Measurements from ENCODE around the gene CACNA1H.
"Not testable (repeated sequence)": the region's sequence is repeated elsewhere in the genome, so short reads cannot be mapped to it uniquely, and the experiment has no call there.

CACNA1H gene

DNA sequence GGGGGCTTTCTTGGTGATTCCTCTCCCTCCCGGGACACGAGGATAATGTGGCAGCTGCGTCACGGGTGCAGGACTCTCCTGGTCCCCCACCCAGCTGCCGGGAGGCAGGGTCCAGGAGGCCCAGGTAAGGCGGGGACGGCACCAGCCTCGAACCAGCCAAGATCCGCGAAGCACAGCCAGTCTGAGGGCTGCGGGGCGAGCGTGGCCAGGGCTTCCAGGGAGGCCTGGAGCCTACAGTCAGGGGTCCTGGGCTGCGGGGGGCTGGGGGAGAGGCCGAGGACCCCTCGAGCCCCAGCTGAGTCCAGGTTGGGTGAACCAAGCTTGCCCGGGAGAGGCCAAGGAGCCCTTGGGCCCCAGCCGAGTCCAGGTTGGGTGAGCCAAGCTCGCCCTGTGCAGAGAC is 112.9 kb downstream of the CACNA1H start:
- Histone ChIP-seq H3K9me2 (replicated peaks; ENCODE audit: insufficient read depth, low read length) (no peaks in the 10 kb centered on the region), H3F3A (ENCODE audit: insufficient read depth) (no peaks in the 10 kb centered on the region), H2AFZ (ENCODE audit: low read depth, low read length, severe bottlenecking) (no peak overlapping the region), H3K9me3 (ENCODE audit: insufficient read depth, low read length) (0 out of 2 replicates have a peak, but pooled peaks cover 9% of the 10 kb centered on the region), H3K36me3 (ENCODE audit: low read length) (no peaks in the 10 kb centered on the region), H3K79me2 (ENCODE audit: insufficient read depth, low read length) (no peaks in the 10 kb centered on the region), H3K4me2 (ENCODE audit: low read depth, low read length, poor library complexity, severe bottlenecking) (no peak overlapping the region), H4K20me1 (ENCODE audit: low read depth, low read length) (no peaks in the 10 kb centered on the region), H3K27ac (ENCODE audit: low read depth, low read length) (no peak overlapping the region), H3K27me3 (ENCODE audit: low read length) (no peaks in the 10 kb centered on the region), H3K9ac (ENCODE audit: low read length) (no peak overlapping the region), H3K4me3 (ENCODE audit: insufficient read depth, low read length, poor library complexity, severe bottlenecking) (no peak overlapping the region)
- TF ChIP-seq, protein P1, sequence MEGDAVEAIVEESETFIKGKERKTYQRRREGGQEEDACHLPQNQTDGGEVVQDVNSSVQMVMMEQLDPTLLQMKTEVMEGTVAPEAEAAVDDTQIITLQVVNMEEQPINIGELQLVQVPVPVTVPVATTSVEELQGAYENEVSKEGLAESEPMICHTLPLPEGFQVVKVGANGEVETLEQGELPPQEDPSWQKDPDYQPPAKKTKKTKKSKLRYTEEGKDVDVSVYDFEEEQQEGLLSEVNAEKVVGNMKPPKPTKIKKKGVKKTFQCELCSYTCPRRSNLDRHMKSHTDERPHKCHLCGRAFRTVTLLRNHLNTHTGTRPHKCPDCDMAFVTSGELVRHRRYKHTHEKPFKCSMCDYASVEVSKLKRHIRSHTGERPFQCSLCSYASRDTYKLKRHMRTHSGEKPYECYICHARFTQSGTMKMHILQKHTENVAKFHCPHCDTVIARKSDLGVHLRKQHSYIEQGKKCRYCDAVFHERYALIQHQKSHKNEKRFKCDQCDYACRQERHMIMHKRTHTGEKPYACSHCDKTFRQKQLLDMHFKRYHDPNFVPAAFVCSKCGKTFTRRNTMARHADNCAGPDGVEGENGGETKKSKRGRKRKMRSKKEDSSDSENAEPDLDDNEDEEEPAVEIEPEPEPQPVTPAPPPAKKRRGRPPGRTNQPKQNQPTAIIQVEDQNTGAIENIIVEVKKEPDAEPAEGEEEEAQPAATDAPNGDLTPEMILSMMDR (IDR thresholded peaks at IDR 0.05; ENCODE audit: insufficient read depth, low read length, poor library complexity, severe bottlenecking), result no peak
- TF ChIP-seq EZH2phosphoT487 (conservative IDR thresholded peaks at IDR 0.05; ENCODE audit: low read length), result no peak

DNA sequence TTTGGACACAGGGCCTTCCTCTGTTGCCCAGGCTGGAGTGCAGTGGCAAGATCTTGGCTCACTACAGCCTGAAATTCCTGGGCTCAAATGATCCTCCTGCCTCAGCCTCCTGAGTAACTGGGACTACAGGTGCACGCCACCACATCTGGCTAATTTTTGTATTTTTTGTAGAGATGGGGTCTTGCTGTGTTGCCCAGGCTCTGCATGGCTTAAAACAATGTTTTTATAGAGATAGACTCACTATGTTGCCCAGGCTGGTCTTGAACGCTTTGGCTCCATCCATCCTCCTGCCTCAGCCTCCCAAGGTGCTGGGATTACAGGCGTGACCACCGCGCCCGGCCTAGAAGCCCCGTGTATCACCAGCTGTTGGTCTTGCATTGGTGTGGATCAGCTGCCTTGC is 116.5 kb downstream of the CACNA1H start:
- not testable (repeated sequence) for H3K9me3 ChIP-seq (ENCODE audit: insufficient read depth, low read length); H3K9me2 ChIP-seq (replicated peaks; ENCODE audit: insufficient read depth, low read length); H4K20me1 ChIP-seq (ENCODE audit: low read depth, low read length); H3K36me3 ChIP-seq (ENCODE audit: low read length); H3K9ac ChIP-seq (ENCODE audit: low read length); H3K27me3 ChIP-seq (ENCODE audit: low read length); H3K79me2 ChIP-seq (ENCODE audit: insufficient read depth, low read length); H3K4me2 ChIP-seq (ENCODE audit: low read depth, low read length, poor library complexity, severe bottlenecking); H3K27ac ChIP-seq (ENCODE audit: low read depth, low read length); H3K4me3 ChIP-seq (ENCODE audit: insufficient read depth, low read length, poor library complexity, severe bottlenecking); H3F3A ChIP-seq (ENCODE audit: insufficient read depth); H2AFZ ChIP-seq (ENCODE audit: low read depth, low read length, severe bottlenecking)

DNA sequence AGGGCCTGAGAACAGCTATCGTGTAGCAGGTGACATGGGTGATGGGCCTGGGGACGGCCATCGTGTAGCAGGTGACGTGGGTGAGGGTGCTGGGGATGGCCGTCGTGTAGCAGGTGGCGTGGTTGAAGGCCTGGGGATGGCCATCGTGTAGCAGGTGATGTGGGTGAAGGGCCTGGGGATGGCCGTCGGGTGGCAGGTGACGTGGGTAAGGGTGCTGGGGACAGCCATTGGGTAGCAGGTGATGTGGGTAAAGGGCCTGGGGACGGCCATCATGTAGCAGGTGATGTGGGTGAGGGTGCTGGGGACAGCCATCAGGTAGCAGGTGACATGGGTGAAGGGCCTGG is 118.4 kb downstream of the CACNA1H start:
- no peak for TF ChIP-seq EZH2phosphoT487 (conservative IDR thresholded peaks at IDR 0.05; ENCODE audit: low read length)
- TF ChIP-seq, protein P1 (IDR thresholded peaks at IDR 0.05; ENCODE audit: insufficient read depth, low read length, poor library complexity, severe bottlenecking), result no peak
- H3K79me2 ChIP-seq (ENCODE audit: insufficient read depth, low read length), result no peaks in the 10 kb centered on the region
- no peak overlapping the region for H3K9ac ChIP-seq (ENCODE audit: low read length)
- no peak overlapping the region for H2AFZ ChIP-seq (ENCODE audit: low read depth, low read length, severe bottlenecking)
- H3F3A ChIP-seq (ENCODE audit: insufficient read depth), result peaks cover 5% of the 10 kb centered on the region; the same call in 1 of the 2 replicates
- H4K20me1 ChIP-seq (ENCODE audit: low read depth, low read length), result no peaks in the 10 kb centered on the region
- H3K27me3 ChIP-seq (ENCODE audit: low read length), result no peaks in the 10 kb centered on the region
- no peaks in the 10 kb centered on the region for H3K9me2 ChIP-seq (replicated peaks; ENCODE audit: insufficient read depth, low read length)
- no peaks in the 10 kb centered on the region for H3K36me3 ChIP-seq (ENCODE audit: low read length)
- no peaks in the 10 kb centered on the region for H3K9me3 ChIP-seq (ENCODE audit: insufficient read depth, low read length)
- H3K27ac ChIP-seq (ENCODE audit: low read depth, low read length), result peak overlapping the region; percentile 30
- no peak overlapping the region for H3K4me3 ChIP-seq (ENCODE audit: insufficient read depth, low read length, poor library complexity, severe bottlenecking)
- H3K4me2 ChIP-seq (ENCODE audit: low read depth, low read length, poor library complexity, severe bottlenecking), result no peak overlapping the region

Measured in SU-DHL-6 (cell line).